C4-2B (cell line): ENCODE data around the gene NLGN3.

Source experiments
- CTCF ChIP-seq: fragments of 450-650 bp; conservative IDR thresholded peaks from 2 replicates; pipeline ENCODE4 v1.5.1; 2017; ENCODE audit warnings: mild to moderate bottlenecking
- ZFX ChIP-seq: fragments of 450-650 bp; IDR thresholded peaks from 2 replicates; pipeline ENCODE4 v1.6.1; 2017

DNA sequence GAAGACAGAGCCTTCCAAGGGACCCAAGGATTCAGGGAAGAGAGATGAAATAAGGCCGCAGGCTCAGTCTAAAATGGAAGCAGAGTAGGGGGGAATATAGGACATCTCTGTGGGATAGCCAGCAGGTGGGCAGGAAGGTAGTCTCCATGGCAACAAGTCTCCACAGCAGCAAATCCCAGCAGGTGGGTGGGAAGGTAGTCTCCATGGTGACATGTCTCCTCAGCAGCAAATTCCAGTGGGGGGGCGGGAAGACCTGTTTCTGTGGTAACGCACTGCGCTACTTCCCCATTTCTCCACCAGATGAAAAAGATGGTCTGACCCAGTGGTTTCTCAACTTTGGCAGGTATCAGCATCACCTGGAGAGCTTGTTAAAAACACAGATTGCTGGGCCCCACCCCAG, 18.3 kb downstream of the NLGN3 start:
- TF ChIP-seq CTCF (no peak), ZFX (no peak)
